K562 (cell line): ENCODE measurements around the gene ARMC6. TPM values are rescaled to one million over a fixed set of nuclear protein-coding genes. Genes with fewer than 3 reads are reported as not detected.

Experiments
- ATAC-seq: fragments of 200-7000 bp; cut with Tn5 transposase; 3 replicates; pipeline ENCODE4 v1.9.1; 2020; ENCODE audit warnings: moderate library complexity
- BruUV-seq: library from RNA; stranded (reverse); fragments of 400-500 nt; replicated peaks from 2 replicates; lab custom pipeline; 2021; lab: Mats Ljungman, UMichigan
- CTCF ChIA-PET: fragments of 300-600 bp; formaldehyde crosslinking; extraction: SDS; loops from one replicate; lab custom pipeline; 2021; ENCODE audit warnings: low intra/inter-chr PET ratio; lab: Yijun Ruan, JAX
- POLR2A ChIA-PET: fragments of 300-600, 350-650 bp; sonication (Branson Sonifier 250); formaldehyde crosslinking; extraction: SDS; loops from one replicate; lab custom pipeline; 2021; ENCODE audit warnings: antibody characterized with exemption, inconsistent platforms; lab: Yijun Ruan, JAX
- DNase-seq, 4 experiments: peaks; one replicate each; pipeline versions ENCODE4 v3.0.0 to v3.0.0-alpha.2; 2011 to 2018; ENCODE audit warnings: low spot score in 3 of 4, mixed read lengths in 3 of 4; ENCODE audit errors: extremely low read depth in 1 of 4
- FAIRE-seq: peaks from 2 replicates; lab custom pipeline; 2011; peaks lifted over from hg19 to GRCh38; lab: Jason Lieb, UNC
- H2AFZ ChIP-seq: 2 replicates; pipeline ENCODE4 v1.6.0; 2011; ENCODE audit warnings: low read depth, low read length, control low read depth, inconsistent platforms
- H3K27ac ChIP-seq: fragments of 200-600 bp; 3 replicates; pipeline ENCODE4 v1.8.0; 2011; ENCODE audit warnings: low read depth, mild to moderate bottlenecking, control low read depth, inconsistent platforms, low read length, moderate library complexity, mixed read lengths; ENCODE audit errors: extremely low read depth
- H3K27me3 ChIP-seq, 2 experiments: fragments of 300-600 bp in 1 of 2; 2 replicates in 1 of 2; 3 replicates in 1 of 2; pipeline versions ENCODE4 v1.6.0 to v1.8.0; 2011; ENCODE audit warnings: inconsistent platforms in 2 of 2, low read length in 2 of 2, mild to moderate bottlenecking in 1 of 2, mixed read lengths in 1 of 2, moderate library complexity in 1 of 2; ENCODE audit not compliant: control insufficient read depth in 2 of 2, insufficient read depth in 2 of 2
- H3K36me3 ChIP-seq: fragments of 300-600 bp; 3 replicates; pipeline ENCODE4 v1.8.0; 2011; ENCODE audit warnings: mild to moderate bottlenecking, low read length, inconsistent platforms; ENCODE audit not compliant: control insufficient read depth, insufficient read depth
- H3K4me1 ChIP-seq, 2 experiments: fragments of 200-600 bp in 1 of 2; replicated peaks in 1 of 2; 2 replicates in 1 of 2; 3 replicates in 1 of 2; pipeline versions ENCODE4 v1.5.1 to v1.8.0; 2011; ENCODE audit warnings: inconsistent platforms in 2 of 2, low read length in 2 of 2, mild to moderate bottlenecking in 1 of 2, mixed read lengths in 1 of 2, moderate library complexity in 1 of 2; ENCODE audit not compliant: control insufficient read depth in 2 of 2, insufficient read depth in 2 of 2
- H3K4me2 ChIP-seq: 2 replicates; pipeline ENCODE4 v1.6.1; 2011; ENCODE audit warnings: low read length, control low read depth, inconsistent platforms, mixed read lengths; ENCODE audit not compliant: insufficient read depth
- H3K4me3 ChIP-seq: fragments of 200-600 bp; sonication (generic), shearing (Covaris generic); 2 replicates; pipeline ENCODE4 v1.5.1; 2016; ENCODE audit warnings: control low read depth, inconsistent platforms
- H3K79me2 ChIP-seq: fragments of 200-600 bp; 3 replicates; pipeline ENCODE4 v1.8.0; 2011; ENCODE audit warnings: low read length, inconsistent platforms; ENCODE audit not compliant: control insufficient read depth, insufficient read depth
- H3K9ac ChIP-seq, 2 experiments: 2 replicates each; pipeline versions ENCODE4 v1.6.0 to v1.6.1; 2011; ENCODE audit warnings: low read depth in 2 of 2, low read length in 2 of 2, control low read depth in 1 of 2, inconsistent platforms in 1 of 2, mild to moderate bottlenecking in 1 of 2, mixed read lengths in 1 of 2; ENCODE audit not compliant: insufficient read depth in 1 of 2
- H3K9me1 ChIP-seq: one replicate; pipeline ENCODE4 v1.6.0; 2011; ENCODE audit warnings: inconsistent platforms, mild to moderate bottlenecking, low read length, moderate library complexity; ENCODE audit not compliant: control insufficient read depth, insufficient read depth
- H3K9me3 ChIP-seq: replicated peaks from 2 replicates; pipeline ENCODE4 v1.5.1; 2011; ENCODE audit warnings: low read depth, low read length, inconsistent platforms; ENCODE audit not compliant: control insufficient read depth, insufficient read depth
- H4K20me1 ChIP-seq: replicated peaks from 2 replicates; pipeline ENCODE4 v1.6.1; 2011; ENCODE audit warnings: low read length, inconsistent platforms, mixed read lengths; ENCODE audit not compliant: control insufficient read depth, insufficient read depth
- ZFP36 ChIP-seq: fragments of 150-350 bp; IDR thresholded peaks from 2 replicates; pipeline ENCODE4 v1.6.1; 2018; ENCODE audit warnings: low read length, low read depth; ENCODE audit not compliant: partially characterized antibody
- ZNF655 ChIP-seq: fragments of 250-450 bp; sonication (Bioruptor Pico); IDR thresholded peaks from 2 replicates; pipeline ENCODE4 v1.5.0; 2021
- WGBS: fragments of 100-300 bp; shearing (Covaris generic); methylation state at CpG from one replicate; pipeline ENCODE4 v1.1.6; 2016; ENCODE audit warnings: low coverage, mixed read lengths; ENCODE audit not compliant: insufficient coverage; ENCODE audit errors: missing lambda C conversion rate; 5-methylcytosine and 5-hydroxymethylcytosine counted together
- in situ Hi-C: fragments of 300-500 bp; cut with MboI; formaldehyde crosslinking; loops from 4 replicates; pipeline ENCODE4 v1.15.0; 2018; ENCODE audit warnings: inconsistent platforms, mixed read lengths
- intact Hi-C: fragments of 100-400 bp; cut with micrococcal nuclease; formaldehyde crosslinking; loops from 2 replicates; pipeline ENCODE4 v1.14.2; 2022
- polyA plus RNA-seq, 8 experiments: library from polyadenylated mRNA; depleted of rRNA in 4 of 8; stranded (reverse) in 5 of 8; unstranded in 3 of 8; fragments of >200 nt; fragmentation: Nextera tagmentation in 2 of 8; fragmentation: Illumina TruSeq in 1 of 8; extraction: Ambion mirVana in 2 of 8; extraction: Trizol in 1 of 8; gene quantifications; 2 replicates each; pipeline versions ENCODE4 v1.2.1 to v1.2.3, GENCODE V29; 2011 to 2014; ENCODE audit warnings: inconsistent platforms in 1 of 8, missing spikeins in 1 of 8
- total RNA-seq, 7 experiments: library from RNA; depleted of rRNA in 6 of 7; stranded (reverse); fragments of >200 nt in 6 of 7; fragmentation: Illumina TruSeq in 2 of 7; extraction: Trizol in 2 of 7; gene quantifications; 2 replicates each; pipeline versions ENCODE4 v1.2.1 to v1.2.3, GENCODE V29; 2011 to 2021; ENCODE audit warnings: low replicate concordance in 1 of 7

Gene ARMC6
- total and polyA plus RNA-seq, 9 of the 15 experiments (the other 6 are each of a cell fraction or from before 2014, with no cell fraction given), result 2.1 to 93.4 (median 63.6) TPM

DNA sequence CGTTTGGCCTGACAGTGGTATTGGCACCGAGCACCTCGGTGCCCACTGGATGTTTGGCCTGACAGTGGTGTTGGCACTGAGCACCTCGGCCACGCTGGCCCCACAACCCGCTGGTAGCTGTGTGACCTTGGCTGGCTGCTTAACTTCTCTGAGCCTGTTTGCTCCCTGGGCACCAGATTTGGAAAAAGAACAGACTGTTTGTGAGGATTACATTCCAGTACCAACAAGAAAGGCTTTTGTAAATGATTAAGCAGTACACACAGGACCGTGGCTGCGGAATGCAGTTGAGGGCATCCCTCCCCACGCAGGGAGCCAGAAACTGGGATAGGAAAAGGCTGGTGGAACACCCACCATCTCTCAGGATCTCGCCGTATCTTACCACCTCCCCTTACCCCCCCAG is 62.3 kb downstream of the ARMC6 start:
- Histone ChIP-seq H3K9me3 (no peaks in the 10 kb centered on the region), H3K27ac (no peak overlapping the region), H4K20me1 (no peaks in the 10 kb centered on the region), H3K4me2 (no peak overlapping the region), H3K27me3 (no peaks in the 10 kb centered on the region), H2AFZ (no peak overlapping the region), H3K4me3 (no peak overlapping the region), H3K36me3 (peaks cover 40% of the 10 kb centered on the region; the same call in 2 of the 3 replicates), H3K4me1 (peaks cover 0 to 12% of the 10 kb centered on the region in 2 experiments; a peak in 2 of 5 replicates), H3K9ac (no peak overlapping the region), H3K79me2 (no peaks in the 10 kb centered on the region), H3K9me1 (peaks cover 4% of the 10 kb centered on the region)
- intact Hi-C loops (no loop called here), in situ Hi-C loops (no loop called here)
- no TSS peak for BruUV-seq
- DNase-seq (no peak), FAIRE-seq (no peak), ATAC-seq (no peak)
- CTCF ChIA-PET, result no interaction called here
- WGBS, result 93% methylated on average over 11 of the region's 11 CpGs
- POLR2A ChIA-PET, result no interaction called here
- TF ChIP-seq ZNF655 (no peak), ZFP36 (peak; percentile 32)
